K562 (cell line): ENCODE measurements around the gene NPHP1. TPM values are rescaled to one million over a fixed set of nuclear protein-coding genes. Genes with fewer than 3 reads are reported as not detected.

ENCODE experiments used
- ATAC-seq: fragments of 200-7000 bp; cut with Tn5 transposase; 3 replicates; pipeline ENCODE4 v1.9.1; 2020; ENCODE audit warnings: moderate library complexity
- BruUV-seq: library from RNA; stranded (reverse); fragments of 400-500 nt; replicated peaks from 2 replicates; lab custom pipeline; 2021; lab: Mats Ljungman, UMichigan
- CTCF ChIA-PET: fragments of 300-600 bp; formaldehyde crosslinking; extraction: SDS; loops from one replicate; lab custom pipeline; 2021; ENCODE audit warnings: low intra/inter-chr PET ratio; lab: Yijun Ruan, JAX
- POLR2A ChIA-PET: fragments of 300-600, 350-650 bp; sonication (Branson Sonifier 250); formaldehyde crosslinking; extraction: SDS; loops from one replicate; lab custom pipeline; 2021; ENCODE audit warnings: antibody characterized with exemption, inconsistent platforms; lab: Yijun Ruan, JAX
- DNase-seq, 4 experiments: peaks; one replicate each; pipeline versions ENCODE4 v3.0.0 to v3.0.0-alpha.2; 2011 to 2018; ENCODE audit warnings: low spot score in 3 of 4, mixed read lengths in 3 of 4; ENCODE audit errors: extremely low read depth in 1 of 4
- FAIRE-seq: peaks from 2 replicates; lab custom pipeline; 2011; peaks lifted over from hg19 to GRCh38; lab: Jason Lieb, UNC
- H2AFZ ChIP-seq: 2 replicates; pipeline ENCODE4 v1.6.0; 2011; ENCODE audit warnings: low read depth, low read length, control low read depth, inconsistent platforms
- H3K27ac ChIP-seq: fragments of 200-600 bp; 3 replicates; pipeline ENCODE4 v1.8.0; 2011; ENCODE audit warnings: low read depth, mild to moderate bottlenecking, control low read depth, inconsistent platforms, low read length, moderate library complexity, mixed read lengths; ENCODE audit errors: extremely low read depth
- H3K27me3 ChIP-seq, 2 experiments: fragments of 300-600 bp in 1 of 2; 2 replicates in 1 of 2; 3 replicates in 1 of 2; pipeline versions ENCODE4 v1.6.0 to v1.8.0; 2011; ENCODE audit warnings: inconsistent platforms in 2 of 2, low read length in 2 of 2, mild to moderate bottlenecking in 1 of 2, mixed read lengths in 1 of 2, moderate library complexity in 1 of 2; ENCODE audit not compliant: control insufficient read depth in 2 of 2, insufficient read depth in 2 of 2
- H3K36me3 ChIP-seq: fragments of 300-600 bp; 3 replicates; pipeline ENCODE4 v1.8.0; 2011; ENCODE audit warnings: mild to moderate bottlenecking, low read length, inconsistent platforms; ENCODE audit not compliant: control insufficient read depth, insufficient read depth
- H3K4me1 ChIP-seq, 2 experiments: fragments of 200-600 bp in 1 of 2; replicated peaks in 1 of 2; 2 replicates in 1 of 2; 3 replicates in 1 of 2; pipeline versions ENCODE4 v1.5.1 to v1.8.0; 2011; ENCODE audit warnings: inconsistent platforms in 2 of 2, low read length in 2 of 2, mild to moderate bottlenecking in 1 of 2, mixed read lengths in 1 of 2, moderate library complexity in 1 of 2; ENCODE audit not compliant: control insufficient read depth in 2 of 2, insufficient read depth in 2 of 2
- H3K4me2 ChIP-seq: 2 replicates; pipeline ENCODE4 v1.6.1; 2011; ENCODE audit warnings: low read length, control low read depth, inconsistent platforms, mixed read lengths; ENCODE audit not compliant: insufficient read depth
- H3K4me3 ChIP-seq: fragments of 200-600 bp; sonication (generic), shearing (Covaris generic); 2 replicates; pipeline ENCODE4 v1.5.1; 2016; ENCODE audit warnings: control low read depth, inconsistent platforms
- H3K79me2 ChIP-seq: fragments of 200-600 bp; 3 replicates; pipeline ENCODE4 v1.8.0; 2011; ENCODE audit warnings: low read length, inconsistent platforms; ENCODE audit not compliant: control insufficient read depth, insufficient read depth
- H3K9ac ChIP-seq, 2 experiments: 2 replicates each; pipeline versions ENCODE4 v1.6.0 to v1.6.1; 2011; ENCODE audit warnings: low read depth in 2 of 2, low read length in 2 of 2, control low read depth in 1 of 2, inconsistent platforms in 1 of 2, mild to moderate bottlenecking in 1 of 2, mixed read lengths in 1 of 2; ENCODE audit not compliant: insufficient read depth in 1 of 2
- H3K9me1 ChIP-seq: one replicate; pipeline ENCODE4 v1.6.0; 2011; ENCODE audit warnings: inconsistent platforms, mild to moderate bottlenecking, low read length, moderate library complexity; ENCODE audit not compliant: control insufficient read depth, insufficient read depth
- H3K9me3 ChIP-seq: replicated peaks from 2 replicates; pipeline ENCODE4 v1.5.1; 2011; ENCODE audit warnings: low read depth, low read length, inconsistent platforms; ENCODE audit not compliant: control insufficient read depth, insufficient read depth
- H4K20me1 ChIP-seq: replicated peaks from 2 replicates; pipeline ENCODE4 v1.6.1; 2011; ENCODE audit warnings: low read length, inconsistent platforms, mixed read lengths; ENCODE audit not compliant: control insufficient read depth, insufficient read depth
- OTX1 ChIP-seq: fragments of 450-650 bp; formaldehyde crosslinking; IDR thresholded peaks from 2 replicates; pipeline ENCODE4 v1.4.0; 2022; ENCODE audit warnings: mild to moderate bottlenecking
- PKNOX1 ChIP-seq: fragments of 450-650 bp; IDR thresholded peaks from 2 replicates; pipeline ENCODE4 v1.6.1; 2016
- PYGO2 ChIP-seq: fragments of 450-650 bp; IDR thresholded peaks from 2 replicates; pipeline ENCODE4 v1.6.1; 2016; ENCODE audit warnings: mild to moderate bottlenecking, missing genetic modification characterization, moderate library complexity, missing compliant biosample characterization
- SMARCC2 ChIP-seq: fragments of 450-650 bp; IDR thresholded peaks from 2 replicates; pipeline ENCODE4 v1.6.1; 2017; ENCODE audit warnings: antibody characterized with exemption, moderate library complexity, mild to moderate bottlenecking, low read depth
- TSC22D4 ChIP-seq: fragments of 450-650 bp; IDR thresholded peaks from 2 replicates; pipeline ENCODE4 v1.6.1; 2016; ENCODE audit warnings: missing genetic modification characterization, missing biosample characterization, control low read depth
- ZNF134 ChIP-seq: fragments of 250-450 bp; sonication (Bioruptor Pico); conservative IDR thresholded peaks from 2 replicates; pipeline ENCODE4 v1.4.0; 2020
- ZNF274 ChIP-seq: IDR thresholded peaks from 2 replicates; pipeline ENCODE4 v1.6.1; 2011; ENCODE audit warnings: low read depth, mild to moderate bottlenecking, low read length, moderate library complexity, borderline replicate concordance
- ZNF347 ChIP-seq: fragments of 450-650 bp; formaldehyde crosslinking; IDR thresholded peaks from 2 replicates; pipeline ENCODE4 v1.4.0; 2020; ENCODE audit warnings: low read depth, mild to moderate bottlenecking, moderate library complexity
- ZNF444 ChIP-seq: fragments of 250-450 bp; sonication (Bioruptor Pico); IDR thresholded peaks from 2 replicates; pipeline ENCODE4 v1.4.0; 2020; ENCODE audit warnings: mild to moderate bottlenecking, moderate library complexity
- WGBS: fragments of 100-300 bp; shearing (Covaris generic); methylation state at CpG from one replicate; pipeline ENCODE4 v1.1.6; 2016; ENCODE audit warnings: low coverage, mixed read lengths; ENCODE audit not compliant: insufficient coverage; ENCODE audit errors: missing lambda C conversion rate; 5-methylcytosine and 5-hydroxymethylcytosine counted together
- in situ Hi-C: fragments of 300-500 bp; cut with MboI; formaldehyde crosslinking; loops from 4 replicates; pipeline ENCODE4 v1.15.0; 2018; ENCODE audit warnings: inconsistent platforms, mixed read lengths
- intact Hi-C: fragments of 100-400 bp; cut with micrococcal nuclease; formaldehyde crosslinking; loops from 2 replicates; pipeline ENCODE4 v1.14.2; 2022
- polyA plus RNA-seq, 8 experiments: library from polyadenylated mRNA; depleted of rRNA in 4 of 8; stranded (reverse) in 5 of 8; unstranded in 3 of 8; fragments of >200 nt; fragmentation: Nextera tagmentation in 2 of 8; fragmentation: Illumina TruSeq in 1 of 8; extraction: Ambion mirVana in 2 of 8; extraction: Trizol in 1 of 8; gene quantifications; 2 replicates each; pipeline versions ENCODE4 v1.2.1 to v1.2.3, GENCODE V29; 2011 to 2014; ENCODE audit warnings: inconsistent platforms in 1 of 8, missing spikeins in 1 of 8
- total RNA-seq, 7 experiments: library from RNA; depleted of rRNA in 6 of 7; stranded (reverse); fragments of >200 nt in 6 of 7; fragmentation: Illumina TruSeq in 2 of 7; extraction: Trizol in 2 of 7; gene quantifications; 2 replicates each; pipeline versions ENCODE4 v1.2.1 to v1.2.3, GENCODE V29; 2011 to 2021; ENCODE audit warnings: low replicate concordance in 1 of 7
- TF ChIP-seq, protein P1 (sequence below): fragments of 250-450 bp; sonication (Bioruptor Pico); IDR thresholded peaks from 2 replicates; pipeline ENCODE4 v1.8.0; 2022; ENCODE audit warnings: moderate library complexity, mild to moderate bottlenecking, inconsistent platforms
- TF ChIP-seq, protein P2 (sequence below): conservative IDR thresholded peaks from 2 replicates; pipeline ENCODE4 v1.6.1; 2011; ENCODE audit warnings: low read depth, mild to moderate bottlenecking, low read length; ENCODE audit not compliant: control insufficient read depth

The NPHP1 gene
- total and polyA plus RNA-seq, 9 of the 15 experiments (the other 6 are each of a cell fraction or from before 2014, with no cell fraction given), result 0.11 to 0.32 (median 0.20) TPM; not detected in 5

- in situ Hi-C loops, result no loop called here
- POLR2A ChIA-PET, result no interaction called here
These were observed 57.9 kb downstream of the NPHP1 start for GRCh38 chr2:110146945-110147332.

DNA sequence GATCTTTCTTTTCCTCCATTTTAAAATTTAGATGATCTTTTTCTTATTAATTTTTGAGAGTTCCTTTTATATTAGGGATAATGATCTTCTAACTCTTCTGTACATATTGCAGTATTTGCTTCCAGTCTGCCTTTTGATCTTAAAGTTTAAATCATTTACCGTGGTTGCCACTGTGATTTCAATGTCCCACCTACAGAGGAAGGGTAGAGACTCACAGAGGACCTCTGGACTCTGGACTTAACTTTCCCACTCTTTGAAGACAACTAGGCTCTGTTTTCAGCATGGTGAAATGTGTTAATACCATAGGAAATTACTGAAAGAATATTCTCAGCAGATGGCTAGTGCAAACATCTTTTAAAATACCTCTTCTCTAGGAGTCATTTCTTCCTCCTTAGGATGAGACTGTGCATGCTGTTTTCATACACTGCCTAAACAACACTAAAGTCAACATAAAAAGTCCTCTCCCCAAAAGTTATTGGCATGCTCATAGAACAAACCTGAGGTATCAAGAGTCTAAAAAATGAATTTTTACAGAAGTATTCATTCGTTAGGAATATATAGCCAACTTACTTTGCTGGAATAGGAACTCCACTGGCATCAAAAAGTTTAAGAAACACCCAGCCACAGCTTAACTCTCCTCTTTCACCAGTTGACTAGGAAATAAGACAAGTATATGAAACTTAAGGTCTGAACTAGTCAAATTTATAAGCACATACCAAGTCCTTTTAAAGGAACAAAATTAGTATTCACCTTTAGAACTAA is 58.4 kb downstream of the NPHP1 start:
- FAIRE-seq (no peak), DNase-seq (no peak), ATAC-seq (no peak)
- WGBS, result 0% methylated on average over 2 of the region's 2 CpGs
- intact Hi-C loops, result no loop called here
- Histone ChIP-seq H3K4me1 (no peaks in the 10 kb centered on the region), H3K9me3 (no peaks in the 10 kb centered on the region), H3K9ac (no peak overlapping the region), H3K9me1 (no peaks in the 10 kb centered on the region), H3K4me3 (no peak overlapping the region), H3K27me3 (peaks cover 0 to 3% of the 10 kb centered on the region in 2 experiments; a peak in 1 of 5 replicates), H3K4me2 (no peak overlapping the region), H3K79me2 (no peaks in the 10 kb centered on the region), H4K20me1 (no peaks in the 10 kb centered on the region), H3K27ac (no peak overlapping the region), H2AFZ (no peak overlapping the region), H3K36me3 (no peaks in the 10 kb centered on the region)
- ChIA-PET CTCF (no interaction called here), POLR2A (no interaction called here)
- TF ChIP-seq PYGO2 (tag), result no peak
- no peak for TF ChIP-seq ZNF274
- TF ChIP-seq PKNOX1, result no peak
- TF ChIP-seq, protein P1, sequence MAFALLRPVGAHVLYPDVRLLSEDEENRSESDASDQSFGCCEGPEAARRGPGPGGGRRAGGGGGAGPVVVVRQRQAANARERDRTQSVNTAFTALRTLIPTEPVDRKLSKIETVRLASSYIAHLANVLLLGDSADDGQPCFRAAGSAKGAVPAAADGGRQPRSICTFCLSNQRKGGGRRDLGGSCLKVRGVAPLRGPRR (CRISPR knock-in tag), result no peak
- TF ChIP-seq, protein P2, sequence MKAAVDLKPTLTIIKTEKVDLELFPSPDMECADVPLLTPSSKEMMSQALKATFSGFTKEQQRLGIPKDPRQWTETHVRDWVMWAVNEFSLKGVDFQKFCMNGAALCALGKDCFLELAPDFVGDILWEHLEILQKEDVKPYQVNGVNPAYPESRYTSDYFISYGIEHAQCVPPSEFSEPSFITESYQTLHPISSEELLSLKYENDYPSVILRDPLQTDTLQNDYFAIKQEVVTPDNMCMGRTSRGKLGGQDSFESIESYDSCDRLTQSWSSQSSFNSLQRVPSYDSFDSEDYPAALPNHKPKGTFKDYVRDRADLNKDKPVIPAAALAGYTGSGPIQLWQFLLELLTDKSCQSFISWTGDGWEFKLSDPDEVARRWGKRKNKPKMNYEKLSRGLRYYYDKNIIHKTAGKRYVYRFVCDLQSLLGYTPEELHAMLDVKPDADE, result no peak
- TF ChIP-seq ZNF347 (CRISPR knock-in tag), result no peak
- no peak for TF ChIP-seq TSC22D4 (tag)
- no peak for TF ChIP-seq OTX1
- no peak for TF ChIP-seq ZNF444 (CRISPR knock-in tag)
- TF ChIP-seq SMARCC2, result no peak
- no TSS peak for BruUV-seq
- in situ Hi-C loops, result no loop called here

More at GRCh38 chr2:110146945-110147332, 57.9 kb downstream of the NPHP1 start:
- intact Hi-C loops, result no loop called here
- Histone ChIP-seq H3K79me2 (no peaks in the 10 kb centered on the region), H3K36me3 (no peaks in the 10 kb centered on the region), H4K20me1 (no peaks in the 10 kb centered on the region), H3K27ac (no peak overlapping the region), H2AFZ (no peak overlapping the region), H3K27me3 (peaks cover 0 to 3% of the 10 kb centered on the region in 2 experiments; a peak in 1 of 5 replicates), H3K9ac (no peak overlapping the region), H3K4me3 (no peak overlapping the region), H3K9me1 (no peaks in the 10 kb centered on the region), H3K4me2 (no peak overlapping the region), H3K9me3 (no peaks in the 10 kb centered on the region), H3K4me1 (no peaks in the 10 kb centered on the region)
- CTCF ChIA-PET, result no interaction called here
- FAIRE-seq (no peak), ATAC-seq (no peak), DNase-seq (no peak)
- BruUV-seq, result no TSS peak
- TF ChIP-seq ZNF134, result no peak
- WGBS, result 0% methylated on average over 2 of the region's 2 CpGs
